H1 (cell line): ENCODE data around the gene OR51B2. TPM values are rescaled to one million over a fixed set of nuclear protein-coding genes. Genes with fewer than 3 reads are reported as not detected.

Source experiments
- CTCF ChIA-PET: fragments of 300-600 bp; sonication (Branson Sonifier 250); formaldehyde crosslinking; loops from one replicate; lab custom pipeline; 2021; ENCODE audit not compliant: partially characterized antibody; lab: Charles Lee
- POLR2A ChIA-PET: fragments of 300-600 bp; sonication (Branson Sonifier 250); formaldehyde crosslinking; loops from one replicate; lab custom pipeline; 2021; ENCODE audit warnings: inconsistent platforms; ENCODE audit not compliant: partially characterized antibody; lab: Charles Lee
- DNase-seq, 2 experiments: peaks; one replicate each; pipeline versions ENCODE4 v3.0.0 to v3.0.0-alpha.2; 2010 to 2022; ENCODE audit warnings: low spot score in 2 of 2, low read depth in 1 of 2, mixed read lengths in 1 of 2
- FAIRE-seq: peaks from 2 replicates; lab custom pipeline; 2011; peaks lifted over from hg19 to GRCh38; lab: Jason Lieb, UNC
- H2AFZ ChIP-seq: 2 replicates; pipeline ENCODE4 v1.8.1; 2012; ENCODE audit warnings: low read length, inconsistent platforms
- H2AK5ac ChIP-seq: 2 replicates; pipeline ENCODE4 v1.6.1; 2013; ENCODE audit warnings: low read depth, low read length
- H2BK120ac ChIP-seq: replicated peaks from 2 replicates; pipeline ENCODE3; 2013; ENCODE audit warnings: low read depth, low read length, inconsistent platforms
- H2BK12ac ChIP-seq: 2 replicates; pipeline ENCODE4 v1.6.1; 2013; ENCODE audit warnings: low read depth, low read length
- H2BK15ac ChIP-seq: 2 replicates; pipeline ENCODE4 v1.6.1; 2013; ENCODE audit warnings: low read length
- H2BK20ac ChIP-seq: 2 replicates; pipeline ENCODE4 v1.6.1; 2013; ENCODE audit warnings: low read length
- H2BK5ac ChIP-seq: 2 replicates; pipeline ENCODE4 v1.6.1; 2013; ENCODE audit warnings: low read depth, low read length
- H3K14ac ChIP-seq: 2 replicates; pipeline ENCODE4 v1.6.1; 2013; ENCODE audit warnings: inconsistent platforms; ENCODE audit not compliant: insufficient read length
- H3K18ac ChIP-seq: 2 replicates; pipeline ENCODE4 v1.6.1; 2013; ENCODE audit warnings: low read length; ENCODE audit errors: extremely low read depth
- H3K23ac ChIP-seq: 2 replicates; pipeline ENCODE4 v1.6.1; 2013; ENCODE audit warnings: inconsistent platforms; ENCODE audit not compliant: insufficient read length
- H3K23me2 ChIP-seq: 2 replicates; pipeline ENCODE4 v1.6.1; 2013; ENCODE audit warnings: low read depth, low read length
- H3K27ac ChIP-seq: 2 replicates; pipeline ENCODE4 v1.6.1; 2011; ENCODE audit warnings: low read depth, low read length, inconsistent platforms
- H3K27me3 ChIP-seq, 4 experiments: replicated peaks in 1 of 4; 1 replicate in 1 of 4; 2 replicates in 3 of 4; pipeline versions ENCODE4 v1.6.1 to v1.8.1; 2011 to 2013; ENCODE audit warnings: low read length in 3 of 4, mild to moderate bottlenecking in 3 of 4, inconsistent platforms in 2 of 4, mixed read lengths in 2 of 4, moderate library complexity in 1 of 4; ENCODE audit not compliant: control insufficient read depth in 3 of 4, insufficient read depth in 3 of 4; ENCODE audit errors: extremely low read depth in 1 of 4
- H3K36me3 ChIP-seq, 4 experiments: 2 replicates each; pipeline versions ENCODE4 v1.6.1 to v1.8.1; 2011 to 2013; ENCODE audit warnings: mild to moderate bottlenecking in 4 of 4, low read length in 3 of 4, moderate library complexity in 2 of 4, control low read depth in 1 of 4, inconsistent platforms in 1 of 4; ENCODE audit not compliant: insufficient read depth in 4 of 4, control insufficient read depth in 2 of 4
- H3K4ac ChIP-seq: replicated peaks from 2 replicates; pipeline ENCODE3; 2013; ENCODE audit warnings: low read length, low read depth, mixed read lengths, inconsistent platforms; ENCODE audit not compliant: insufficient read length
- H3K4me1 ChIP-seq, 4 experiments: replicated peaks in 1 of 4; 1 replicate in 1 of 4; 2 replicates in 3 of 4; pipeline versions ENCODE4 v1.6.1 to v1.8.1; 2011 to 2013; ENCODE audit warnings: low read length in 3 of 4, inconsistent platforms in 2 of 4, mixed read lengths in 1 of 4; ENCODE audit not compliant: insufficient read depth in 4 of 4, control insufficient read depth in 3 of 4
- H3K4me2 ChIP-seq, 2 experiments: 2 replicates each; pipeline versions ENCODE4 v1.6.1 to v1.8.1; 2011 to 2013; ENCODE audit warnings: low read depth in 2 of 2, low read length in 2 of 2, control low read depth in 1 of 2, inconsistent platforms in 1 of 2, mild to moderate bottlenecking in 1 of 2; ENCODE audit not compliant: insufficient read depth in 1 of 2
- H3K4me3 ChIP-seq, 4 experiments: fragments of 200-600, 300-600 bp in 1 of 4; sonication (generic), shearing (Covaris generic), sonication (Bioruptor Twin) in 1 of 4; 2 replicates each; pipeline versions ENCODE4 v1.5.1 to v1.8.1; 2011 to 2016; ENCODE audit warnings: low read length in 4 of 4, low read depth in 3 of 4, control low read depth in 2 of 4, inconsistent platforms in 2 of 4, mild to moderate bottlenecking in 2 of 4, mixed read lengths in 1 of 4, moderate library complexity in 1 of 4; ENCODE audit not compliant: insufficient read depth in 2 of 4; ENCODE audit errors: extremely low read depth in 1 of 4
- H3K56ac ChIP-seq: replicated peaks from 2 replicates; pipeline ENCODE3; 2013; ENCODE audit warnings: low read depth, mild to moderate bottlenecking, mixed read lengths, low read length, inconsistent platforms; ENCODE audit not compliant: insufficient read length
- H3K79me1 ChIP-seq: 2 replicates; pipeline ENCODE4 v1.6.1; 2013; ENCODE audit warnings: low read depth, low read length, control low read depth
- H3K79me2 ChIP-seq, 2 experiments: 2 replicates each; pipeline versions ENCODE4 v1.6.1 to v1.8.1; 2012 to 2013; ENCODE audit warnings: low read length in 2 of 2, mild to moderate bottlenecking in 2 of 2, inconsistent platforms in 1 of 2; ENCODE audit not compliant: insufficient read depth in 2 of 2, control insufficient read depth in 1 of 2
- H3K9ac ChIP-seq, 4 experiments: replicated peaks in 1 of 4; 1 replicate in 1 of 4; 2 replicates in 3 of 4; pipeline versions ENCODE4 v1.6.1 to v1.8.1; 2011 to 2013; ENCODE audit warnings: low read depth in 3 of 4, low read length in 3 of 4, control low read depth in 2 of 4, mild to moderate bottlenecking in 2 of 4, moderate library complexity in 2 of 4, inconsistent platforms in 1 of 4; ENCODE audit errors: extremely low read depth in 1 of 4
- H3K9me3 ChIP-seq, 2 experiments: 2 replicates each; pipeline versions ENCODE4 v1.6.1 to v1.8.1; 2012 to 2013; ENCODE audit warnings: mild to moderate bottlenecking in 2 of 2, moderate library complexity in 2 of 2, control low read depth in 1 of 2, inconsistent platforms in 1 of 2, low read depth in 1 of 2, low read length in 1 of 2, mixed read lengths in 1 of 2; ENCODE audit not compliant: insufficient read depth in 2 of 2
- H4K20me1 ChIP-seq, 2 experiments: replicated peaks in 1 of 2; 2 replicates each; pipeline versions ENCODE3 to v1.8.1; 2011 to 2013; ENCODE audit warnings: inconsistent platforms in 2 of 2, low read length in 2 of 2, mild to moderate bottlenecking in 1 of 2; ENCODE audit not compliant: insufficient read depth in 2 of 2, control insufficient read depth in 1 of 2
- H4K5ac ChIP-seq: 2 replicates; pipeline ENCODE4 v1.6.1; 2013; ENCODE audit warnings: low read length, low read depth, mixed read lengths, inconsistent platforms; ENCODE audit not compliant: insufficient read length
- H4K8ac ChIP-seq: 2 replicates; pipeline ENCODE4 v1.8.0; 2013; ENCODE audit warnings: mild to moderate bottlenecking, moderate library complexity, low read length, inconsistent platforms; ENCODE audit not compliant: insufficient read depth; ENCODE audit errors: extremely low read depth
- H4K91ac ChIP-seq: replicated peaks from 2 replicates; pipeline ENCODE3; 2013; ENCODE audit warnings: low read length, mixed read lengths, inconsistent platforms; ENCODE audit not compliant: insufficient read length
- CEBPB ChIP-seq: IDR thresholded peaks from 2 replicates; pipeline ENCODE4 v1.6.1; 2012; ENCODE audit warnings: low read depth, low read length
- EP300 ChIP-seq, 2 experiments: IDR thresholded peaks; 1 replicate in 1 of 2; 2 replicates in 1 of 2; pipeline ENCODE4 v1.6.1; 2011 to 2012; ENCODE audit warnings: low read depth in 2 of 2, low read length in 2 of 2, mild to moderate bottlenecking in 2 of 2, borderline replicate concordance in 1 of 2, inconsistent platforms in 1 of 2, moderate library complexity in 1 of 2
- WGBS, 2 experiments: shearing (Covaris generic) in 1 of 2; methylation state at CpG; one replicate each; pipeline versions ENCODE4 v1.1.6 to v1.1.7; 2013 to 2015; ENCODE audit warnings: low lambda C conversion rate in 2 of 2, mixed read lengths in 2 of 2, inconsistent platforms in 1 of 2, low coverage in 1 of 2, missing lambda C conversion rate in 1 of 2; ENCODE audit not compliant: insufficient replicate concordance in 2 of 2, insufficient coverage in 1 of 2, insufficient read length in 1 of 2; ENCODE audit errors: extremely low coverage in 1 of 2, missing lambda C conversion rate in 1 of 2; 5-methylcytosine and 5-hydroxymethylcytosine counted together
- polyA plus RNA-seq, 7 experiments: library from polyadenylated mRNA; depleted of rRNA in 3 of 7; stranded (reverse) in 5 of 7; unstranded in 2 of 7; fragments of >200 nt in 5 of 7; fragments of 200-250 nt in 2 of 7; gene quantifications; 1 replicate in 5 of 7; 2 replicates in 1 of 7; 4 replicates in 1 of 7; pipeline versions ENCODE4 v1.2.1 to v1.2.3, GENCODE V29; 2011 to 2013; ENCODE audit warnings: missing spikeins in 2 of 7, mixed read lengths in 2 of 7
- total RNA-seq: library from RNA; stranded (reverse); fragmentation: NEBNext Ultra II Directional; extraction: Animal tissue kit (Norgen Biotek cat#: 25700); gene quantifications from 2 replicates; pipeline ENCODE4 v1.2.1, GENCODE V29; 2021

The OR51B2 gene
- total and polyA plus RNA-seq, 2 of the 8 experiments (the other 6 are each of a cell fraction or from before 2014, with no cell fraction given): not detected

- Histone ChIP-seq H3K4me3 (no peak overlapping the region), H3K56ac (no peak overlapping the region), H2BK120ac (no peak overlapping the region), H3K4me2 (no peak overlapping the region), H4K8ac (no peak overlapping the region), H3K4ac (no peak overlapping the region), H4K20me1 (no peaks in the 10 kb centered on the region), H3K27ac (no peak overlapping the region), H3K14ac (no peak overlapping the region), H3K18ac (no peak overlapping the region), H3K4me1 (peaks cover 0 to 5% (median 3%) of the 10 kb centered on the region in 4 experiments; a peak in 2 of 7 replicates), H3K79me2 (no peaks in the 10 kb centered on the region), H2AFZ (no peak overlapping the region), H2BK15ac (no peak overlapping the region), H3K23me2 (no peaks in the 10 kb centered on the region), H3K36me3 (no peaks in the 10 kb centered on the region), H2BK5ac (no peak overlapping the region), H2BK20ac (no peak overlapping the region), H2BK12ac (no peak overlapping the region), H3K9me3 (no peaks in the 10 kb centered on the region), H3K23ac (no peak overlapping the region), H2AK5ac (no peak overlapping the region), H3K9ac (no peak overlapping the region), H3K27me3 (no peaks in the 10 kb centered on the region), H4K5ac (no peak overlapping the region), H4K91ac (no peak overlapping the region), H3K79me1 (no peaks in the 10 kb centered on the region)
- no peak for DNase-seq
- ChIA-PET POLR2A (interaction anchor here (0.7 kb wide), 1 partner anchor 1069 kb away, joined by 3 read pairs; the partner anchor contains the start of gene APBB1), CTCF (no interaction called here)
- 67% methylated on average over 1 of the region's 1 CpG; no CpG with 5 or more reads in 1 of the 2 experiments for WGBS, 2 experiments
- no peak for FAIRE-seq
- peak; percentile 63; the same call in 1 of the 2 replicates for TF ChIP-seq CEBPB
- no peak for TF ChIP-seq EP300 (IDR thresholded peaks at IDR 0.05; ENCODE audit: borderline replicate concordance in 1 of 2, low read depth in 2 of 2, low read length in 2 of 2)
Measured at GRCh38 chr11:5349550-5349949, 25.5 kb upstream of the OR51B2 start.
